Measurements from ENCODE around the gene KCNA1. TPM values are rescaled to one million over a fixed set of nuclear protein-coding genes. Genes with fewer than 3 reads are reported as not detected.
"Not testable (repeated sequence)": the region's sequence is repeated elsewhere in the genome, so short reads cannot be mapped to it uniquely, and the experiment has no call there.

Gene KCNA1
- total and polyA plus RNA-seq, 2 experiments from 2014 or later = not detected

GRCh38 chr12:4873947-4874346 lies 35.8 kb upstream of the KCNA1 start:
- Histone ChIP-seq H3K9me2 (ENCODE audit: insufficient read depth) (no peaks in the 10 kb centered on the region), H3K4me1 (ENCODE audit: insufficient read depth) (no peaks in the 10 kb centered on the region), H3K36me3 (ENCODE audit: low read depth) (no peaks in the 10 kb centered on the region), H2AFZ (no peak overlapping the region), H3K9me3 (ENCODE audit: low read depth) (no peaks in the 10 kb centered on the region), H3K27me3 (replicated peaks; ENCODE audit: insufficient read depth) (0 out of 2 replicates have a peak, but pooled peaks cover 10% of the 10 kb centered on the region), H3K27ac (no peak overlapping the region), H3K4me2 (ENCODE audit: unreplicated experiment) (no peak overlapping the region), H3F3A (ENCODE audit: insufficient read depth) (no peaks in the 10 kb centered on the region), H4K20me1 (ENCODE audit: insufficient read depth) (no peaks in the 10 kb centered on the region), H3K9ac (no peak overlapping the region), H3K4me3 (no peak overlapping the region), H3K79me2 (ENCODE audit: insufficient read depth) (no peaks in the 10 kb centered on the region)
- in situ Hi-C loops (cut with MboI) = no loop called here
- no peak for DNase-seq
- TF ChIP-seq EZH2phosphoT487 (IDR thresholded peaks at IDR 0.05; ENCODE audit: insufficient read depth, low read depth) (no peak), EZH2 (IDR thresholded peaks at IDR 0.05; ENCODE audit: insufficient read depth, poor library complexity, severe bottlenecking) (no peak)
- 29 to 33% methylated on average over 1 of the region's 1 CpG for WGBS, 2 experiments (ENCODE audit: low coverage in 1 of 2, low lambda C conversion rate in 2 of 2, missing lambda C conversion rate in 2 of 2)

- H3K27ac ChIP-seq = no peak overlapping the region
- H4K20me1 ChIP-seq (ENCODE audit: insufficient read depth) = no peaks in the 10 kb centered on the region
- H3K27me3 ChIP-seq (replicated peaks; ENCODE audit: insufficient read depth) = 0 out of 2 replicates have a peak, but pooled peaks cover 10% of the 10 kb centered on the region
- no peak overlapping the region for H3K4me3 ChIP-seq
- no peak for DNase-seq
- H3K9me3 ChIP-seq (ENCODE audit: low read depth) = no peaks in the 10 kb centered on the region
- WGBS, 2 experiments (ENCODE audit: low coverage in 1 of 2, low lambda C conversion rate in 2 of 2, missing lambda C conversion rate in 2 of 2) = 42 to 47% methylated on average over 2 of the region's 2 CpGs
- no peaks in the 10 kb centered on the region for H3K4me1 ChIP-seq (ENCODE audit: insufficient read depth)
- in situ Hi-C loops (cut with MboI) = no loop called here
- H3K9ac ChIP-seq = no peak overlapping the region
- no peaks in the 10 kb centered on the region for H3K36me3 ChIP-seq (ENCODE audit: low read depth)
- H3K4me2 ChIP-seq (ENCODE audit: unreplicated experiment) = no peak overlapping the region
- no peaks in the 10 kb centered on the region for H3K79me2 ChIP-seq (ENCODE audit: insufficient read depth)
- H3F3A ChIP-seq (ENCODE audit: insufficient read depth) = no peaks in the 10 kb centered on the region
- no peaks in the 10 kb centered on the region for H3K9me2 ChIP-seq (ENCODE audit: insufficient read depth)
- TF ChIP-seq EZH2phosphoT487 (IDR thresholded peaks at IDR 0.05; ENCODE audit: insufficient read depth, low read depth) = no peak
- H2AFZ ChIP-seq = no peak overlapping the region
Measured at GRCh38 chr12:4874671-4875070, 35.0 kb upstream of the KCNA1 start.

GRCh38 chr12:4879481-4879880 lies 30.2 kb upstream of the KCNA1 start:
- H3K79me2 ChIP-seq (ENCODE audit: insufficient read depth); H2AFZ ChIP-seq; H3K4me3 ChIP-seq; DNase-seq; in situ Hi-C loops (cut with MboI); H3K4me2 ChIP-seq (ENCODE audit: unreplicated experiment); H3K27ac ChIP-seq; H3K9ac ChIP-seq; H3K9me2 ChIP-seq (ENCODE audit: insufficient read depth); H3F3A ChIP-seq (ENCODE audit: insufficient read depth); H3K4me1 ChIP-seq (ENCODE audit: insufficient read depth); H4K20me1 ChIP-seq (ENCODE audit: insufficient read depth); H3K36me3 ChIP-seq (ENCODE audit: low read depth); H3K27me3 ChIP-seq (replicated peaks; ENCODE audit: insufficient read depth); H3K9me3 ChIP-seq (ENCODE audit: low read depth): not testable (repeated sequence)
- WGBS, 2 experiments (ENCODE audit: low coverage in 1 of 2, low lambda C conversion rate in 2 of 2, missing lambda C conversion rate in 2 of 2) = 47 to 66% methylated on average over 2 of the region's 2 CpGs

- Histone ChIP-seq H3K27ac (no peak overlapping the region), H4K20me1 (ENCODE audit: insufficient read depth) (no peaks in the 10 kb centered on the region), H3F3A (ENCODE audit: insufficient read depth) (no peaks in the 10 kb centered on the region), H3K4me1 (ENCODE audit: insufficient read depth) (no peaks in the 10 kb centered on the region), H2AFZ (no peak overlapping the region), H3K4me2 (ENCODE audit: unreplicated experiment) (no peak overlapping the region), H3K36me3 (ENCODE audit: low read depth) (no peaks in the 10 kb centered on the region), H3K79me2 (ENCODE audit: insufficient read depth) (no peaks in the 10 kb centered on the region), H3K9me3 (ENCODE audit: low read depth) (no peaks in the 10 kb centered on the region), H3K9me2 (ENCODE audit: insufficient read depth) (no peaks in the 10 kb centered on the region), H3K27me3 (replicated peaks; ENCODE audit: insufficient read depth) (no peaks in the 10 kb centered on the region; the same call in 1 of the 2 replicates), H3K9ac (no peak overlapping the region), H3K4me3 (no peak overlapping the region)
- in situ Hi-C loops (cut with MboI) = no loop called here
- TF ChIP-seq EZH2phosphoT487 (IDR thresholded peaks at IDR 0.05; ENCODE audit: insufficient read depth, low read depth) (no peak), EZH2 (IDR thresholded peaks at IDR 0.05; ENCODE audit: insufficient read depth, poor library complexity, severe bottlenecking) (no peak)
- DNase-seq = no peak
- WGBS, 2 experiments (ENCODE audit: low coverage in 1 of 2, low lambda C conversion rate in 2 of 2, missing lambda C conversion rate in 2 of 2) = 60 to 65% methylated on average over 20 of the region's 20 CpGs
Measured at GRCh38 chr12:4881266-4882064, 28.2 kb upstream of the KCNA1 start.

Measured in GM23248 (cell line).